PFSK-1 (cell line): ENCODE measurements around the gene C16orf87.

ENCODE experiments used
- FOXP2 ChIP-seq: optimal IDR thresholded peaks from 2 replicates; pipeline ENCODE3; 2011; ENCODE audit warnings: borderline replicate concordance, control low read depth, inconsistent platforms; ENCODE audit not compliant: insufficient read depth; ENCODE audit errors: extremely low read length, extremely low read depth
- POLR2AphosphoS5 ChIP-seq: IDR thresholded peaks from 2 replicates; pipeline ENCODE4 v1.6.1; 2012; ENCODE audit warnings: low read depth, mild to moderate bottlenecking, control low read depth, low read length, moderate library complexity
- REST ChIP-seq, 2 experiments: IDR thresholded peaks; 2 replicates each; pipeline versions ENCODE4 v1.6.1 to v1.8.0; 2011 to 2012; ENCODE audit warnings: low read depth in 2 of 2, low read length in 2 of 2, control low read depth in 1 of 2, inconsistent platforms in 1 of 2, mild to moderate bottlenecking in 1 of 2, moderate library complexity in 1 of 2; ENCODE audit not compliant: insufficient read depth in 1 of 2
- SIN3A ChIP-seq: IDR thresholded peaks from 2 replicates; pipeline ENCODE4 v1.6.1; 2012; ENCODE audit warnings: mild to moderate bottlenecking, low read length, moderate library complexity, borderline replicate concordance; ENCODE audit not compliant: insufficient read depth
- TAF1 ChIP-seq: IDR thresholded peaks from 2 replicates; pipeline ENCODE4 v1.6.1; 2012; ENCODE audit warnings: low read length, control low read depth, borderline replicate concordance; ENCODE audit not compliant: insufficient read depth

C16orf87 gene

GRCh38 chr16:46830417-46830901 lies 521 bp downstream of the C16orf87 start:
- no peak for TF ChIP-seq SIN3A
- no peak for TF ChIP-seq REST (IDR thresholded peaks at IDR 0.05; ENCODE audit: insufficient read depth in 1 of 2, low read depth in 2 of 2, low read length in 2 of 2)
- TF ChIP-seq POLR2AphosphoS5: no peak

- TF ChIP-seq SIN3A (no peak), POLR2AphosphoS5 (no peak), FOXP2 (no peak), TAF1 (no peak), REST (IDR thresholded peaks at IDR 0.05; ENCODE audit: insufficient read depth in 1 of 2, low read depth in 2 of 2, low read length in 2 of 2) (no peak)
Observed at GRCh38 chr16:46828943-46829342, 2.0 kb downstream of the C16orf87 start.

DNA sequence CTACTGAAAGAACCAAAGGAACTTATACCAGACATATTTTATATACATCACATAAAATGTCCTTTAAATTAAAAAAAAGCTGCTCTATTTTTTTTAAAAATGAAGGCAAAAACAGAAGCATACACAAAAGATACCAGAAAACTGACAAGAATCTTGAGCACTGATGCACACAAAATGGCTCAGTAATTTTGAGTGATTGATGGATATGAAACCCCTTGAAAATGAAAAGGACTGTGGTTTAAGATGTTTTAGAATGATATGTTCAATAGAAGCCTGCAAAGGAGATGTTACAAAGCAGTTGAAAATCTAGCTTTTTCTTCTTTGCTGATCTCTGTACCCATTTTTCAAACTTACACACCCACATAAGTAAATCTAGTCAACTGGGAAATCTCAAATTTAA lies 2.7 kb downstream of the C16orf87 start:
- TF ChIP-seq REST (IDR thresholded peaks at IDR 0.05; ENCODE audit: insufficient read depth in 1 of 2, low read depth in 2 of 2, low read length in 2 of 2): no peak
- no peak for TF ChIP-seq POLR2AphosphoS5
- no peak for TF ChIP-seq SIN3A
- TF ChIP-seq TAF1: no peak
- no peak for TF ChIP-seq FOXP2

GRCh38 chr16:46826631-46827030 lies 4.3 kb downstream of the C16orf87 start:
- TF ChIP-seq TAF1 (no peak), FOXP2 (no peak), POLR2AphosphoS5 (no peak), SIN3A (no peak), REST (IDR thresholded peaks at IDR 0.05; ENCODE audit: insufficient read depth in 1 of 2, low read depth in 2 of 2, low read length in 2 of 2) (no peak)

- TF ChIP-seq FOXP2: no peak
- no peak for TF ChIP-seq TAF1
- TF ChIP-seq SIN3A: no peak
- no peak for TF ChIP-seq POLR2AphosphoS5
- TF ChIP-seq REST (IDR thresholded peaks at IDR 0.05; ENCODE audit: insufficient read depth in 1 of 2, low read depth in 2 of 2, low read length in 2 of 2): no peak
Observed at GRCh38 chr16:46822270-46822669, 8.7 kb downstream of the C16orf87 start.
